ENCODE measurements around the gene BMP8A.

BMP8A gene

DNA sequence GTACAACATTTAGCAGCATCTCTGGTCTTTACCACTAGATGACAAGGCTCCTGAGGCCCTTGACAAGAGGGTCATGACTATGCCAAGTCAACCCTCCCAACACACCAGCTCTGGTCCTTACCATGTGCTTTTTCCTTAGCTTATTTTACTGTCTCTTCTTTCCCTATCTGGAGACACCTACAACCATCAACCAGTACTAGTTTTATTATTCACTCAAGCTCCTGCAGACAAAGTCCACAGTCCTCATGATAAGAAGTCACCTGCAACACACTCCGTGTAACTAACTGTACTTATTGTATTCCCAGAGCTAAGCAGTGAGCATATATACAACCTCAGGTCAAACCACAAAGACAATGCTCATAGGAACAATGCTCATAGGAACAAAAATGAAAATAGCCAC lies 69.8 kb downstream of the BMP8A start:
- DNase-seq (ENCODE audit: extremely low read depth, insufficient read length) = no peak
- TF ChIP-seq, protein P1, sequence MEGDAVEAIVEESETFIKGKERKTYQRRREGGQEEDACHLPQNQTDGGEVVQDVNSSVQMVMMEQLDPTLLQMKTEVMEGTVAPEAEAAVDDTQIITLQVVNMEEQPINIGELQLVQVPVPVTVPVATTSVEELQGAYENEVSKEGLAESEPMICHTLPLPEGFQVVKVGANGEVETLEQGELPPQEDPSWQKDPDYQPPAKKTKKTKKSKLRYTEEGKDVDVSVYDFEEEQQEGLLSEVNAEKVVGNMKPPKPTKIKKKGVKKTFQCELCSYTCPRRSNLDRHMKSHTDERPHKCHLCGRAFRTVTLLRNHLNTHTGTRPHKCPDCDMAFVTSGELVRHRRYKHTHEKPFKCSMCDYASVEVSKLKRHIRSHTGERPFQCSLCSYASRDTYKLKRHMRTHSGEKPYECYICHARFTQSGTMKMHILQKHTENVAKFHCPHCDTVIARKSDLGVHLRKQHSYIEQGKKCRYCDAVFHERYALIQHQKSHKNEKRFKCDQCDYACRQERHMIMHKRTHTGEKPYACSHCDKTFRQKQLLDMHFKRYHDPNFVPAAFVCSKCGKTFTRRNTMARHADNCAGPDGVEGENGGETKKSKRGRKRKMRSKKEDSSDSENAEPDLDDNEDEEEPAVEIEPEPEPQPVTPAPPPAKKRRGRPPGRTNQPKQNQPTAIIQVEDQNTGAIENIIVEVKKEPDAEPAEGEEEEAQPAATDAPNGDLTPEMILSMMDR (IDR thresholded peaks at IDR 0.05; ENCODE audit: insufficient read depth, low read length, poor library complexity, severe bottlenecking) = no peak
- Histone ChIP-seq H3K36me3 (ENCODE audit: control insufficient read depth, insufficient read depth, low read length) (peaks cover 49% of the 10 kb centered on the region), H3K4me3 (replicated peaks; ENCODE audit: low read depth, low read length) (no peak overlapping the region), H3K27me3 (replicated peaks; ENCODE audit: control insufficient read depth, insufficient read depth, low read length) (no peaks in the 10 kb centered on the region)

DNA sequence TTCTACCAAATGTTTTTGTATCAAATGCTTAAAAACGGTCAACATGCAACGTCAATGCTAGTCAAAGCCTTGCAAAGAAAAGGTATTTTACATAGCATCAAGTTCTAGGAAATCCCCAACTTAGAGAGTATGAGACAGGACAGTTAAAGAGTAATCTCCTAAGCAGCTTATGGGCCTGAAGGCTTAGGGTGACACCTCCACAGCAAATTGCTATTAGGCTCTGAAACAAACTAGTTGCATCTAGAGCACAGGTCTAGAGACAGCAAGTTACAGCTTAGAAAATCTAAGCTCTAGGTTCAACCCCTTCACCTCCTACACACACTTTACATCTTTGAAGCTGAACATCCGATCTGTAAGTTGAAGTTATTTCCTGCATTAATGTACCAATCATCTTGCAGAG lies 71.5 kb downstream of the BMP8A start:
- TF ChIP-seq, protein P1 (IDR thresholded peaks at IDR 0.05; ENCODE audit: insufficient read depth, low read length, poor library complexity, severe bottlenecking) = no peak
- no peak for DNase-seq (ENCODE audit: extremely low read depth, insufficient read length)
- Histone ChIP-seq H3K27me3 (replicated peaks; ENCODE audit: control insufficient read depth, insufficient read depth, low read length) (no peaks in the 10 kb centered on the region), H3K36me3 (ENCODE audit: control insufficient read depth, insufficient read depth, low read length) (peaks cover 56% of the 10 kb centered on the region), H3K4me3 (replicated peaks; ENCODE audit: low read depth, low read length) (no peak overlapping the region)

DNA sequence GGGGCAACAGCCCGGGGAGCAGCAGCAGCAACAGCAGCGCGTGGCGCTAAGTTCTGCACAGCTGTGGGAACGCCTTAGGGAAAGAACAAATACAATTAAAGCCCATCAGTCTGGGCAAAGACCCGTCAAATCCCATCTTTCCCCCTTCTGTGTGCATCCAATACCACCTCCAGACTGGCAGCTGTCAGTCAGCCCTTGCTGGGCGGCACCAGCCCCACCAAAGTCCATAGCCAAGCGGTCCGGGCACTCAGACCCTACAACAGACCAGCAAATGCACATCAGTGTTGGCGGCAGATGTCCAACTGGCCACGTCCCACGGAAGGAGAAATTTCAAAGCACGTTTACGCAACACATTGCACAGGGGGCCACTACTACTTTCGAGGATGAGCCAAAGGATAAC lies 72.2 kb downstream of the BMP8A start:
- no peak for DNase-seq (ENCODE audit: extremely low read depth, insufficient read length)
- H3K36me3 ChIP-seq (ENCODE audit: control insufficient read depth, insufficient read depth, low read length) = peaks cover 58% of the 10 kb centered on the region
- H3K27me3 ChIP-seq (replicated peaks; ENCODE audit: control insufficient read depth, insufficient read depth, low read length) = no peaks in the 10 kb centered on the region
- H3K4me3 ChIP-seq (replicated peaks; ENCODE audit: low read depth, low read length) = no peak overlapping the region
- TF ChIP-seq, protein P1 (IDR thresholded peaks at IDR 0.05; ENCODE audit: insufficient read depth, low read length, poor library complexity, severe bottlenecking) = no peak

DNA sequence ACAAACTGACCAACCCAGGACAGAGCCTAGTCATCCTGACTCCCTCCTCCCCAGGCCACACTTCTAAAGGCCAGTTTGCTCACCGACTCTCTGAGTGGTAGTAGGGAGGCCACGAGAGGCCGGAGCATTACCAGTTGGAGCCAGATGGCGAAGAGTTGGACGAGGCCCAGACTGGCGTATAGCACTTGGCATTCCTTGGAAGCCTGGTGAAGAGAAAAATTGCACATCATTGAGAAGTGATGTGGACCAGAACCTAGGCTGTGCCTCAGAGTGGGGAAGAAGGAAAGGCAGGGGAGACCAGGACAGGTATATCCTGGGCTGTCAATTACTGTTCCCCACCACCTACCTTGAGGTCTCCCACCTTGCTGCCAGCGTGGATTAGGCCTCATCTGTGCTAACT lies 72.9 kb downstream of the BMP8A start:
- Histone ChIP-seq H3K36me3 (ENCODE audit: control insufficient read depth, insufficient read depth, low read length) (peaks cover 56% of the 10 kb centered on the region), H3K27me3 (replicated peaks; ENCODE audit: control insufficient read depth, insufficient read depth, low read length) (no peaks in the 10 kb centered on the region), H3K4me3 (replicated peaks; ENCODE audit: low read depth, low read length) (no peak overlapping the region)
- no peak for DNase-seq (ENCODE audit: extremely low read depth, insufficient read length)
- TF ChIP-seq, protein P1 (IDR thresholded peaks at IDR 0.05; ENCODE audit: insufficient read depth, low read length, poor library complexity, severe bottlenecking) = no peak

DNA sequence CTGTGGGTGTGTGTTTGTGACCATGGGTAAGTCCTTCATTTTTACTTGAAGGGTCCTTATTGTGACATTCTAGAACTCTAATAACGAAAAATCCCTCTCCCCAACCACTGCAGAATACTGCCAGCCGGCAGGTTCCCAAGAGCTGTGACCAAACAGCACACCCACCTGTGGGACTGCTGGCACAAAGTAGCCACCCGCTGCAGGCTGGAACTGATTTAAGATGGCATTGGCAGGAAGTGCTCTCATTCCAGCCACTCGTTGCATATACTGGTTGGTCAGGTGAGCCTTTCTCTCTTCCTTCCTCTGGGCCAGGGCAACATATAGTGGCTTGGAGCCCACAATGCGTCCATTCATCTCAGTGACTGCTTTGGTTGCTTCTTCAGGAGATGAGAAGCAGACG lies 73.5 kb downstream of the BMP8A start:
- Histone ChIP-seq H3K27me3 (replicated peaks; ENCODE audit: control insufficient read depth, insufficient read depth, low read length) (no peaks in the 10 kb centered on the region), H3K36me3 (ENCODE audit: control insufficient read depth, insufficient read depth, low read length) (peaks cover 58% of the 10 kb centered on the region), H3K4me3 (replicated peaks; ENCODE audit: low read depth, low read length) (no peak overlapping the region)
- TF ChIP-seq, protein P1 (IDR thresholded peaks at IDR 0.05; ENCODE audit: insufficient read depth, low read length, poor library complexity, severe bottlenecking) = no peak
- DNase-seq (ENCODE audit: extremely low read depth, insufficient read length) = no peak

DNA sequence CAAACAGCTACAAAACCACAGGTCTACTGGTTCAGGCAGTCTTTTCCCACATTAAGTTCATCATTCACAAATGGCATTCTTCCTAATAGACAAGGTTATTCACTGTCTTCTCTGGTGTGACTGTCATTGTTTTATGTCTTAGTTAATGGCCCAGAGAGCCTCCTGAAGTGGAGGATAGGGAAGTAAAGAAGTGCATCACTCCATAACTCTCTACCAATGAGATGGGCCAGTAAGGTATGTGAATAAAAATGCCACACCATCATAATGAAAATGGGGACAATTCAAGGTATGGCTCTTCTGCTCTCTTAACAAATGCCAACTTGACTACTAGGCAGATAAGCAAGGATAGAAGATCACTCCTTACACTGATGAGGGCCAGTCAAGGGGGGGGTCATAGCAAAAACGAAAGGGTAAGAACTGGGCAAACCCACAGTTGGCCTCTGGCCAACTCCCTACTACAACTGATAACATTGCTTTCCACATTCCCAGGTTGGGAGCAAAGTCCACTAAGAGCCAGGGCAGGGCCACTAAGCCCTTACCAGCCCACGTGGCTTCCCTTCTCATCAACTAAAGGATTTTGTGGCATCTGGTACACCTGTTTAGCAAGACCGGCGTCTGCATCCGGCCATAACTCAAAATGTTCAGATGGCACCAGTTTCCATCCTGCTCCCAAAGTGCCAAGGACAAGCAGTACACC lies 75.2 kb downstream of the BMP8A start:
- no peak overlapping the region for H3K4me3 ChIP-seq (replicated peaks; ENCODE audit: low read depth, low read length)
- DNase-seq (ENCODE audit: extremely low read depth, insufficient read length) = no peak
- peaks cover 57% of the 10 kb centered on the region for H3K36me3 ChIP-seq (ENCODE audit: control insufficient read depth, insufficient read depth, low read length)
- H3K27me3 ChIP-seq (replicated peaks; ENCODE audit: control insufficient read depth, insufficient read depth, low read length) = no peaks in the 10 kb centered on the region
- TF ChIP-seq, protein P1 (IDR thresholded peaks at IDR 0.05; ENCODE audit: insufficient read depth, low read length, poor library complexity, severe bottlenecking) = no peak
